Stomach (tissue), 4 donors: ENCODE measurements around the gene PPEF1.

ENCODE experiments used
- CTCF ChIP-seq, 7 experiments: fragments of 450-650 bp in 4 of 7; fragments of 200-600 bp in 3 of 7; sonication (generic) in 3 of 7; IDR thresholded peaks; one replicate each; pipeline ENCODE4 v1.5.1; 2016 to 2019; ENCODE audit warnings: antibody characterized with exemption in 7 of 7, control low read depth in 2 of 7, mild to moderate bottlenecking in 1 of 7
- EP300 ChIP-seq: sonication (generic); formaldehyde crosslinking; IDR thresholded peaks from one replicate; pipeline ENCODE4 v1.6.1; 2017; ENCODE audit warnings: antibody characterized with exemption
- POLR2A ChIP-seq, 4 donors: fragments of 450-650 bp; IDR thresholded peaks; one replicate each; pipeline ENCODE4 v1.6.1; 2016; ENCODE audit warnings: antibody characterized with exemption in 4 of 4, control low read depth in 2 of 4, mild to moderate bottlenecking in 1 of 4, moderate library complexity in 1 of 4
- POLR2AphosphoS5 ChIP-seq, 3 donors: sonication (generic); formaldehyde crosslinking; IDR thresholded peaks; one replicate each; pipeline ENCODE4 v1.6.1; 2016; ENCODE audit warnings: antibody characterized with exemption in 3 of 3

GRCh38 chrX:18793601-18794089 lies 86.2 kb downstream of the PPEF1 start:
- TF ChIP-seq CTCF (IDR thresholded peaks at IDR 0.05): no peak
- no peak for TF ChIP-seq POLR2AphosphoS5 (IDR thresholded peaks at IDR 0.05)
- TF ChIP-seq EP300: no peak
- no peak for TF ChIP-seq POLR2A (IDR thresholded peaks at IDR 0.05)
